Activated naive CD4-positive, alpha-beta T cell treated with anti-CD3 and anti-CD28 coated beads, Interleukin-2, amount 10 ng/mL, durations not matched to agents 7 days and 5 days (primary cell): ENCODE data around the gene PITX1.

Experiments used
- CTCF ChIA-PET: fragments of 350-600 bp; sonication (Branson Sonifier 250); formaldehyde crosslinking; loops from one replicate; lab custom pipeline; 2021; ENCODE audit warnings: antibody characterized with exemption; lab: Charles Lee
- DNase-seq: peaks from one replicate; pipeline ENCODE4 v3.0.0-alpha.2; 2020
- H3K27ac Mint-ChIP-seq: one replicate; pipeline ENCODE4 v1.8.0; 2021; ENCODE audit warnings: mild to moderate bottlenecking, moderate library complexity, mixed read lengths
- H3K27me3 Mint-ChIP-seq: one replicate; pipeline ENCODE4 v1.8.0; 2021; ENCODE audit warnings: mild to moderate bottlenecking, mixed read lengths
- H3K36me3 Mint-ChIP-seq: one replicate; pipeline ENCODE4 v1.8.0; 2021; ENCODE audit warnings: mixed read lengths
- H3K4me1 Mint-ChIP-seq: one replicate; pipeline ENCODE4 v1.8.0; 2021; ENCODE audit warnings: mixed read lengths
- H3K4me3 Mint-ChIP-seq: one replicate; pipeline ENCODE4 v1.8.0; 2021; ENCODE audit warnings: mild to moderate bottlenecking, moderate library complexity, mixed read lengths
- H3K9me3 Mint-ChIP-seq: one replicate; pipeline ENCODE4 v1.8.0; 2021; ENCODE audit warnings: mixed read lengths

The PITX1 gene

DNA sequence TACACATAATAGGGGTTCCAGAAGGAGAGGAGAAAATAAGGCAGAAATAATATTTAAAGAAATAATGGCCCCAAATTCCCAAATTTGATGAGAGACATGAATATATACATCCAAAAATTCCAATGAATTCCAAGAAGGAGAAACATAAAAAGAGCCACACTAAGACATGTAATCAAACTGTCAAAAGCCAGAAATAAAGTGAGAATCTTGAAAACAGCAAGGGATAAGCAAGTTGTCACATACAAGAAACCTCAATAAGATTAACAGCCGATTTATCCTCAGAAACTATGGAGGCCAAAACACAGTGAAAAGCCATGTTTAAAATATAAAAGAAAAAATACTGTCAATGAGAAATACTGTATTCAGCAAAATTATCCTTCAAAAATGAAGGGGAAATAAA, 51.8 kb downstream of the PITX1 start:
- CTCF ChIA-PET, result no interaction called here
- DNase-seq, result no peak
- no peaks in the 10 kb centered on the region for H3K4me1 Mint-ChIP-seq
- H3K4me3 Mint-ChIP-seq, result no peak overlapping the region
- peaks cover 23% of the 10 kb centered on the region for H3K9me3 Mint-ChIP-seq
- peaks cover 3% of the 10 kb centered on the region for H3K36me3 Mint-ChIP-seq
- peaks cover 3% of the 10 kb centered on the region for H3K27me3 Mint-ChIP-seq
- H3K27ac Mint-ChIP-seq, result no peak overlapping the region

DNA sequence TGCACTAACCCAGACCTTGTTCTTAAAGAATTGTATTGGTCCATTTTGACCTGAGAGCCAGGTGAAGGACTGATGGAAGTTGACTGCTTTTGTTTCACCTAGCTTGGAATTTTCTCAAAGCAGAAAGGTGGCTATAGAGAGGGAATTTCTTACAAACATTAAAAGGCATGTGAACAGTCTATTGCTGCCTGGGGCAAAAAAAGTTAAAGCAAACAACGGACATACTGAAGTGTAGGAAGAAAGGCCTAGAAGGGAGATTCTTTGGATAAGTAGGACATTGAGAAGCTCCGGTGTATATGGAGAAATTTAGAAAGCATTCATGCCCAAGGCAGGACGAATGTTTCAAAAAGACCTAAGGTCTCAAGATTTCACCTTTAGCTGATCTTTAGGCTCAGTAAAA, 54.6 kb downstream of the PITX1 start:
- Mint-ChIP-seq H3K36me3 (peaks cover 5% of the 10 kb centered on the region), H3K27ac (no peak overlapping the region), H3K9me3 (peaks cover 26% of the 10 kb centered on the region), H3K4me3 (no peak overlapping the region), H3K27me3 (no peaks in the 10 kb centered on the region), H3K4me1 (no peaks in the 10 kb centered on the region)
- no peak for DNase-seq
- CTCF ChIA-PET, result no interaction called here
